CD4-positive, alpha-beta T cell (primary cell): ENCODE measurements around the gene ZNF219. TPM values are rescaled to one million over a fixed set of nuclear protein-coding genes. Genes with fewer than 3 reads are reported as not detected.

Experiments
- ATAC-seq: fragments of 200-7000 bp; cut with Tn5 transposase; one replicate; pipeline ENCODE4 v1.10.0; 2022; ENCODE audit warnings: mild to moderate bottlenecking; ENCODE audit not compliant: poor library complexity
- CTCF ChIA-PET: fragments of 350-600 bp; sonication (Branson Sonifier 250); formaldehyde crosslinking; loops from one replicate; lab custom pipeline; 2021; ENCODE audit warnings: antibody characterized with exemption, inconsistent platforms; lab: Charles Lee
- POLR2A ChIA-PET: fragments of 350-600 bp; sonication (Branson Sonifier 250); formaldehyde crosslinking; loops from one replicate; lab custom pipeline; 2021; ENCODE audit warnings: antibody characterized with exemption, inconsistent platforms; lab: Charles Lee
- DNase-seq, 14 experiments: peaks; one replicate each; pipeline ENCODE4 v3.0.0-alpha.2; 2013 to 2020; ENCODE audit warnings: mixed read lengths in 2 of 14
- H3K27ac ChIP-seq, 2 donors: one replicate each; pipeline versions ENCODE4 v1.5.1 to v1.7.0; 2013; ENCODE audit warnings: low read length in 2 of 2, low read depth in 1 of 2, mild to moderate bottlenecking in 1 of 2
- H3K27me3 ChIP-seq, 2 experiments: 1 replicate in 1 of 2; 2 replicates in 1 of 2; pipeline versions ENCODE4 v1.6.1 to v1.7.0; 2013; ENCODE audit warnings: low read length in 2 of 2, control low read depth in 1 of 2, mild to moderate bottlenecking in 1 of 2, moderate library complexity in 1 of 2; ENCODE audit not compliant: insufficient read depth in 2 of 2, control insufficient read depth in 1 of 2
- H3K36me3 ChIP-seq: one replicate; pipeline ENCODE4 v1.6.1; 2013; ENCODE audit warnings: low read length, control low read depth; ENCODE audit not compliant: insufficient read depth
- H3K4me1 ChIP-seq: one replicate; pipeline ENCODE4 v1.6.1; 2013; ENCODE audit warnings: low read length, control low read depth; ENCODE audit not compliant: insufficient read depth
- H3K4me3 ChIP-seq: one replicate; pipeline ENCODE4 v1.5.1; 2013; ENCODE audit warnings: mild to moderate bottlenecking, low read length, moderate library complexity
- H3K9me3 ChIP-seq, 2 experiments: 1 replicate in 1 of 2; 2 replicates in 1 of 2; pipeline versions ENCODE4 v1.6.1 to v1.7.0; 2013; ENCODE audit warnings: low read length in 2 of 2, mild to moderate bottlenecking in 2 of 2, control low read depth in 1 of 2, moderate library complexity in 1 of 2; ENCODE audit not compliant: control insufficient read depth in 1 of 2, insufficient read depth in 1 of 2
- H3K27ac Mint-ChIP-seq: one replicate; pipeline ENCODE4 v1.8.0; 2020; ENCODE audit warnings: mixed read lengths
- H3K27me3 Mint-ChIP-seq: one replicate; pipeline ENCODE4 v1.8.0; 2021; ENCODE audit warnings: mixed read lengths
- H3K36me3 Mint-ChIP-seq: one replicate; pipeline ENCODE4 v1.8.0; 2021; ENCODE audit warnings: low read depth, mixed read lengths
- H3K4me1 Mint-ChIP-seq: one replicate; pipeline ENCODE4 v1.8.0; 2021; ENCODE audit warnings: low read depth, mixed read lengths
- H3K4me3 Mint-ChIP-seq: one replicate; pipeline ENCODE4 v1.8.0; 2020; ENCODE audit warnings: mild to moderate bottlenecking, mixed read lengths
- H3K9me3 Mint-ChIP-seq: one replicate; pipeline ENCODE4 v1.8.0; 2020; ENCODE audit warnings: mixed read lengths
- intact Hi-C, 2 experiments: fragments of 100-400 bp; cut with DNase I in 1 of 2; cut with micrococcal nuclease in 1 of 2; formaldehyde crosslinking; loops; one replicate each; pipeline versions ENCODE4 v1.15.1 to v1.9.0; 2023 to 2025; cut with DNase I, micrococcal nuclease
- total RNA-seq, 174 experiments: library from RNA in 2 of 174; stranded (reverse) in 2 of 174; gene quantifications; one replicate each; pipeline ENCODE4 v1.2.3 and lab custom pipeline; 2021 to 2026
- TF ChIP-seq, protein P1 (sequence below): fragments of 200-600 bp; IDR thresholded peaks from one replicate; pipeline ENCODE4 v1.8.0; 2022; ENCODE audit warnings: antibody characterized with exemption, mild to moderate bottlenecking

The ZNF219 gene
- total RNA-seq, 2 experiments from 2014 or later = 15.2 to 15.5 TPM

DNA sequence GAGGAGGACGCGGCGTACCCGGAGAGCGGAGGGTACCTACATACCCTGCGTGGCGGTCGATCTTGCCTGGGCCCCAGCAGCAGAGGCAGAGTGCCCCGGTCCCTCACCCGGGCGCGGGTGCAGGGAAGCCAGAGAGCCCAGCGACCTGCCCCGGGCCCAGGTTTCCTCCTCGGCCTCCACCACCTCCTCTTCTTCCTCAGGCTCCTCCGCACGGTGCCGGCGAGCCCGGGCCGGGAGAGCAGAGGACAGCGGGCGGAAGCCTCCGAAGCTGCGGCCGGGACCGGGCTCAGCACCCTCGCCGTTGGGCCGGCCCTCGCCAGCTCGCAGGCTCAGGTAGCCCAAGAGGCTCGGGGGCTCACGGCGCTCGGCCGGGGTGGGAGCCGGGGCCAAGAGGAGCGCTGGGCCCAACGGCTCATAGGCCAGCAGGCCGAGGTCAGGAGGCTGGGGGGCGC is 6.6 kb downstream of the ZNF219 start:
- TF ChIP-seq, protein P1, sequence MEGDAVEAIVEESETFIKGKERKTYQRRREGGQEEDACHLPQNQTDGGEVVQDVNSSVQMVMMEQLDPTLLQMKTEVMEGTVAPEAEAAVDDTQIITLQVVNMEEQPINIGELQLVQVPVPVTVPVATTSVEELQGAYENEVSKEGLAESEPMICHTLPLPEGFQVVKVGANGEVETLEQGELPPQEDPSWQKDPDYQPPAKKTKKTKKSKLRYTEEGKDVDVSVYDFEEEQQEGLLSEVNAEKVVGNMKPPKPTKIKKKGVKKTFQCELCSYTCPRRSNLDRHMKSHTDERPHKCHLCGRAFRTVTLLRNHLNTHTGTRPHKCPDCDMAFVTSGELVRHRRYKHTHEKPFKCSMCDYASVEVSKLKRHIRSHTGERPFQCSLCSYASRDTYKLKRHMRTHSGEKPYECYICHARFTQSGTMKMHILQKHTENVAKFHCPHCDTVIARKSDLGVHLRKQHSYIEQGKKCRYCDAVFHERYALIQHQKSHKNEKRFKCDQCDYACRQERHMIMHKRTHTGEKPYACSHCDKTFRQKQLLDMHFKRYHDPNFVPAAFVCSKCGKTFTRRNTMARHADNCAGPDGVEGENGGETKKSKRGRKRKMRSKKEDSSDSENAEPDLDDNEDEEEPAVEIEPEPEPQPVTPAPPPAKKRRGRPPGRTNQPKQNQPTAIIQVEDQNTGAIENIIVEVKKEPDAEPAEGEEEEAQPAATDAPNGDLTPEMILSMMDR = no peak
- ATAC-seq (no peak), DNase-seq (peak in 1 of 14 experiments; percentile 40)
- Mint-ChIP-seq H3K27me3 (no peaks in the 10 kb centered on the region), H3K36me3 (peaks cover 12% of the 10 kb centered on the region), H3K4me3 (no peak overlapping the region), H3K4me1 (peaks cover 38% of the 10 kb centered on the region), H3K27ac (no peak overlapping the region), H3K9me3 (no peaks in the 10 kb centered on the region)
- POLR2A ChIA-PET = interaction anchor here (1.4 to 4.6 kb wide), 4 partner anchors 12 to 77 kb away, joined by 6 to 52 read pairs (median 10); partner anchors contain the start of gene ARHGEF40
- H3K27ac ChIP-seq = no peak overlapping the region
- no peaks in the 10 kb centered on the region for H3K36me3 ChIP-seq
- no peaks in the 10 kb centered on the region for H3K27me3 ChIP-seq
- H3K9me3 ChIP-seq = no peaks in the 10 kb centered on the region
- CTCF ChIA-PET = interaction anchor here (0.7 to 7.3 kb wide), 21 partner anchors 8 to 232 kb away, joined by 3 to 116 read pairs (median 5); partner anchors contain the start of genes ARHGEF40, NDRG2 and TMEM253
- no peak overlapping the region for H3K4me3 ChIP-seq
- H3K4me1 ChIP-seq = peaks cover 30% of the 10 kb centered on the region
- intact Hi-C loops = loop anchor here (1.0 kb wide), 5 partner anchors 12 to 78 kb away; no protein-coding TSS in a partner anchor

DNA sequence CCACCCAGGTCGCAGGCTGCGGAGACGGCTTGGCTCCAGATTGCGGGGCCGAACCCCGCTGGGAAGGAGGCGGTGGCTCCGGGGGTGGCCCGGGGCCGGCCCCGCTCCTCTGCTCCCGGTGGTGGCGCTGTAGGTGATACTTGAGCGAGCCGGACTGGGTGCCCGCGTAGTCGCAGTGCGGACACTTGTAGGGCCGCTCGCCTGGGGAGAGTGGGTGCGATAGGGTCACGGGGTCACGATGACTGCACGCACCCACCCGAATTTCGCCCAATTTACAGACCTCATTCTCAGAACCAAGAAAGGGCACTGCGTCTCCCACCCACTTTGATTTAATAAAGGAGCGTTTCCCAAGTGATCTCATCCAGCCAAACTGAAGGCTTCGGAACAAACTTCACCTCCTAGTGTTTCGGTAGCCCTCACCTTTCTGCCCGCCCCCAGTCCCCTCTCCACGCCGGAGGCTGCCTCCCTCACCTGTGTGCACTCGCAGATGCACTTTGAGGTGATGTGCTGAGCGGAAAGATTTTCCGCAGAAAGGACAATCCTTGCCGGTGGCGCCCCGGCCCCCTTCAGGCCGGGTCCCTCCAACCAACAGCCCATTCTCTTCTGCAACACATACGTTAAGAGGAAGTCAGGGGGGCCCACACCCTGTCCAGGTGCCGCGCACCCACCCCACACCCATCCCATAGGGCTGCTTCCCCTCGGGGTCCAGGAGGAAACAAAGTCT is 7.4 kb downstream of the ZNF219 start:
- no peaks in the 10 kb centered on the region for H3K9me3 Mint-ChIP-seq

GRCh38 chr14:21090194-21090939 is 8.1 kb downstream of the ZNF219 start:
- ChIA-PET CTCF (interaction anchor here (1.7 to 4.8 kb wide), 3 partner anchors 14 to 23 kb away, joined by 5 to 51 read pairs (median 48); no protein-coding TSS in a partner anchor), POLR2A (no interaction called here)
- H3K9me3 ChIP-seq = no peaks in the 10 kb centered on the region
- peaks cover 34% of the 10 kb centered on the region for H3K4me1 ChIP-seq
- Mint-ChIP-seq H3K9me3 (no peaks in the 10 kb centered on the region), H3K4me1 (peaks cover 39% of the 10 kb centered on the region), H3K4me3 (no peak overlapping the region), H3K36me3 (peaks cover 12% of the 10 kb centered on the region), H3K27ac (no peak overlapping the region), H3K27me3 (no peaks in the 10 kb centered on the region)
- DNase-seq (peak in 3 of 14 experiments; percentile 36 to 61 (median 58)), ATAC-seq (no peak)
- H3K27me3 ChIP-seq = no peaks in the 10 kb centered on the region
- no peaks in the 10 kb centered on the region for H3K36me3 ChIP-seq
- no peak overlapping the region for H3K4me3 ChIP-seq
- intact Hi-C loops = no loop called here
- TF ChIP-seq, protein P1 = peak; percentile 24
- no peak overlapping the region for H3K27ac ChIP-seq

More for the DNA sequence above, 7.4 kb downstream of the ZNF219 start:
- DNase-seq (peak in 1 of 14 experiments; percentile 20), ATAC-seq (no peak)
- no peaks in the 10 kb centered on the region for H3K9me3 ChIP-seq
- H3K4me1 ChIP-seq = peaks cover 34% of the 10 kb centered on the region
- Mint-ChIP-seq H3K4me1 (peaks cover 36% of the 10 kb centered on the region), H3K27me3 (no peaks in the 10 kb centered on the region), H3K4me3 (no peak overlapping the region), H3K36me3 (peaks cover 12% of the 10 kb centered on the region), H3K27ac (no peak overlapping the region)
- no peak overlapping the region for H3K27ac ChIP-seq
- H3K27me3 ChIP-seq = no peaks in the 10 kb centered on the region
- H3K36me3 ChIP-seq = no peaks in the 10 kb centered on the region
- intact Hi-C loops = no loop called here
- POLR2A ChIA-PET = interaction anchor here (1.4 to 4.6 kb wide), 3 partner anchors 13 to 76 kb away, joined by 6 to 52 read pairs (median 12); no protein-coding TSS in a partner anchor
- H3K4me3 ChIP-seq = no peak overlapping the region
- CTCF ChIA-PET = interaction anchor here (1.3 to 7.3 kb wide), 8 partner anchors 8 to 76 kb away, joined by 3 to 116 read pairs (median 50); partner anchors contain the start of gene TMEM253
- TF ChIP-seq, protein P1 = no peak
